ENCODE data around the gene HTR2B. TPM values are rescaled to one million over a fixed set of nuclear protein-coding genes. Genes with fewer than 3 reads are reported as not detected.

HTR2B gene
- total RNA-seq, 1 donor from 2014 or later, result not detected

- peaks cover 20% of the 10 kb centered on the region for H3K4me1 Mint-ChIP-seq (ENCODE audit: unreplicated experiment)
- DNase-seq (ENCODE audit: extremely low spot score, unreplicated experiment), result no peak
- H3K9me3 Mint-ChIP-seq, result no peaks in the 10 kb centered on the region
- peaks cover 15% of the 10 kb centered on the region for H3K36me3 Mint-ChIP-seq
- no peak overlapping the region for H3K27ac Mint-ChIP-seq
- no peak for TF ChIP-seq CTCF (conservative IDR thresholded peaks at IDR 0.05)
- H3K27me3 Mint-ChIP-seq, result no peaks in the 10 kb centered on the region
- no peak overlapping the region for H3K4me3 Mint-ChIP-seq
Measured at GRCh38 chr2:231063347-231063746, 61.5 kb downstream of the HTR2B start.

GRCh38 chr2:231062776-231063175 is 62.1 kb downstream of the HTR2B start:
- Mint-ChIP-seq H3K27ac (no peak overlapping the region), H3K4me3 (no peak overlapping the region), H3K4me1 (ENCODE audit: unreplicated experiment) (peaks cover 25% of the 10 kb centered on the region), H3K27me3 (no peaks in the 10 kb centered on the region), H3K9me3 (no peaks in the 10 kb centered on the region), H3K36me3 (peaks cover 9% of the 10 kb centered on the region)
- DNase-seq (ENCODE audit: extremely low spot score, unreplicated experiment), result no peak
- TF ChIP-seq CTCF (conservative IDR thresholded peaks at IDR 0.05), result no peak

GRCh38 chr2:231059756-231060155 is 65.1 kb downstream of the HTR2B start:
- no peak for DNase-seq (ENCODE audit: extremely low spot score, unreplicated experiment)
- Mint-ChIP-seq H3K4me1 (ENCODE audit: unreplicated experiment) (peaks cover 28% of the 10 kb centered on the region), H3K9me3 (no peaks in the 10 kb centered on the region), H3K27ac (no peak overlapping the region), H3K36me3 (peaks cover 5% of the 10 kb centered on the region), H3K4me3 (peak overlapping the region; percentile 14), H3K27me3 (no peaks in the 10 kb centered on the region)
- TF ChIP-seq CTCF (conservative IDR thresholded peaks at IDR 0.05), result no peak

- Mint-ChIP-seq H3K27me3 (no peaks in the 10 kb centered on the region), H3K36me3 (peaks cover 5% of the 10 kb centered on the region)
- no peak for DNase-seq (ENCODE audit: extremely low spot score, unreplicated experiment)
Measured at GRCh38 chr2:231058761-231059550, 65.9 kb downstream of the HTR2B start.

More at GRCh38 chr2:231058761-231059550, 65.9 kb downstream of the HTR2B start:
- Mint-ChIP-seq H3K27ac (peak overlapping the region; percentile 60), H3K9me3 (no peaks in the 10 kb centered on the region), H3K4me3 (peak overlapping the region; percentile 99), H3K4me1 (ENCODE audit: unreplicated experiment) (peaks cover 28% of the 10 kb centered on the region)
- no peak for TF ChIP-seq CTCF (conservative IDR thresholded peaks at IDR 0.05)

Other genes with a start within 250 kb of the HTR2B start
- gene GPR55, start 199.8 kb downstream of the HTR2B start, total RNA-seq (ENCODE audit: low replicate concordance), result 0.24 TPM in 1 of 2 replicates, not detected in the other
- not detected in 2 replicates for gene SPATA3, start 128.9 kb downstream of the HTR2B start, total RNA-seq (ENCODE audit: low replicate concordance)
- 9.9 and 16.7 TPM in 2 replicates for gene C2orf72, start 87.5 kb downstream of the HTR2B start, total RNA-seq (ENCODE audit: low replicate concordance)
- 85.5 and 91.6 TPM in 2 replicates for gene PSMD1, start 68.2 kb downstream of the HTR2B start, total RNA-seq (ENCODE audit: low replicate concordance)
- gene ARMC9, start 73.6 kb upstream of the HTR2B start, total RNA-seq (ENCODE audit: low replicate concordance), result 22.0 and 35.2 TPM in 2 replicates

Data from type B pancreatic cell (in vitro differentiated cells).